Measurements from ENCODE around the gene KLHL6. TPM values are rescaled to one million over a fixed set of nuclear protein-coding genes. Genes with fewer than 3 reads are reported as not detected.
"Not testable (repeated sequence)": the region's sequence is repeated elsewhere in the genome, so short reads cannot be mapped to it uniquely, and the experiment has no call there.

The KLHL6 gene
- total RNA-seq, 1 donor from 2014 or later, result 24.7 TPM

GRCh38 chr3:183442994-183443393 is 112.5 kb downstream of the KLHL6 start:
- H3K4me1 ChIP-seq, result no peaks in the 10 kb centered on the region
- no peaks in the 10 kb centered on the region for H3K36me3 ChIP-seq
- no peaks in the 10 kb centered on the region for H3K27me3 ChIP-seq
- intact Hi-C loops (cut with DNase I), result no loop called here
- H3K4me3 ChIP-seq, result no peak overlapping the region
- DNase-seq (no peak), ATAC-seq (no peak)
- no peaks in the 10 kb centered on the region for H3K9me3 ChIP-seq
- no peak overlapping the region for H3K27ac ChIP-seq
- no peak for TF ChIP-seq CTCF (IDR thresholded peaks at IDR 0.05)

- DNase-seq; intact Hi-C loops (cut with DNase I); ATAC-seq: not testable (repeated sequence)
Measured at GRCh38 chr3:183440521-183440920, 115.0 kb downstream of the KLHL6 start.

GRCh38 chr3:183439515-183439914 is 116.0 kb downstream of the KLHL6 start:
- H3K4me1 ChIP-seq, result no peaks in the 10 kb centered on the region
- no peak for TF ChIP-seq CTCF (IDR thresholded peaks at IDR 0.05)
- H3K27me3 ChIP-seq, result no peaks in the 10 kb centered on the region
- H3K27ac ChIP-seq, result no peak overlapping the region
- no peaks in the 10 kb centered on the region for H3K36me3 ChIP-seq
- no peaks in the 10 kb centered on the region for H3K9me3 ChIP-seq
- H3K4me3 ChIP-seq, result no peak overlapping the region
- intact Hi-C loops (cut with DNase I), result no loop called here
- peak; percentile 41 for ATAC-seq
- DNase-seq, result no peak

More at GRCh38 chr3:183440521-183440920, 115.0 kb downstream of the KLHL6 start:
- not testable (repeated sequence) for H3K36me3 ChIP-seq, H3K27me3 ChIP-seq, H3K9me3 ChIP-seq, H3K4me1 ChIP-seq, H3K27ac ChIP-seq, H3K4me3 ChIP-seq

- no peaks in the 10 kb centered on the region for H3K9me3 ChIP-seq
- intact Hi-C loops (cut with DNase I), result no loop called here
- no peak overlapping the region for H3K4me3 ChIP-seq
- no peaks in the 10 kb centered on the region for H3K27me3 ChIP-seq
- no peaks in the 10 kb centered on the region for H3K4me1 ChIP-seq
- DNase-seq (no peak), ATAC-seq (no peak)
- no peak overlapping the region for H3K27ac ChIP-seq
- no peak for TF ChIP-seq CTCF (IDR thresholded peaks at IDR 0.05)
- no peaks in the 10 kb centered on the region for H3K36me3 ChIP-seq
Measured at GRCh38 chr3:183438735-183439134, 116.8 kb downstream of the KLHL6 start.

- peak; percentile 80 for ATAC-seq
- H3K9me3 ChIP-seq, result no peaks in the 10 kb centered on the region
- H3K27ac ChIP-seq, result no peak overlapping the region
- TF ChIP-seq CTCF (IDR thresholded peaks at IDR 0.05), result no peak
- no peaks in the 10 kb centered on the region for H3K27me3 ChIP-seq
- no peak for DNase-seq
- intact Hi-C loops (cut with DNase I), result no loop called here
- no peaks in the 10 kb centered on the region for H3K4me1 ChIP-seq
- H3K4me3 ChIP-seq, result no peak overlapping the region
- H3K36me3 ChIP-seq, result no peaks in the 10 kb centered on the region
Measured at GRCh38 chr3:183437666-183438564, 117.6 kb downstream of the KLHL6 start.

Other genes with a start within 250 kb of the KLHL6 start
- gene MCF2L2, start 127.1 kb downstream of the KLHL6 start, total RNA-seq, result 1.2 TPM
- 82.8 TPM for gene KLHL24, start 79.9 kb upstream of the KLHL6 start, total RNA-seq
- gene YEATS2, start 142.1 kb upstream of the KLHL6 start, total RNA-seq, result 30.7 TPM